HPDE6-E6E7 (cell line): Measurements from ENCODE around the gene LY6G5C.

Experiments used
- DNase-seq: peaks from one replicate; pipeline ENCODE4 v3.0.0; 2011; ENCODE audit warnings: missing footprints; ENCODE audit errors: extremely low spot score

The LY6G5C gene

GRCh38 chr6:31680226-31681134 is at the start of gene LY6G5C:
LY6G5C (minus strand) TSS chr6:31681067; CDS start chr6:31680373, 694 bp downstream.
- peak; percentile 69 for DNase-seq

- DNase-seq = no peak
Observed at GRCh38 chr6:31729979-31730630, 49.2 kb upstream of the LY6G5C start.

- no peak for DNase-seq
Observed at GRCh38 chr6:31729515-31729978, 48.7 kb upstream of the LY6G5C start.

- DNase-seq = no peak
Observed at GRCh38 chr6:31728767-31729514, 48.1 kb upstream of the LY6G5C start, which contains the start of gene DDAH2. DDAH2 (minus strand) TSS chr6:31729299; CDS start chr6:31729161, 138 bp downstream.

- no peak for DNase-seq
Observed at GRCh38 chr6:31727717-31728671, 47.1 kb upstream of the LY6G5C start.

- no peak for DNase-seq
Observed at GRCh38 chr6:31727034-31727716, 46.3 kb upstream of the LY6G5C start.

- DNase-seq = no peak
Observed at GRCh38 chr6:31725502-31726350, 44.9 kb upstream of the LY6G5C start.

GRCh38 chr6:31723980-31724691 is 43.3 kb upstream of the LY6G5C start:
- DNase-seq = no peak

GRCh38 chr6:31723245-31723979 is 42.5 kb upstream of the LY6G5C start, which contains the start of gene MPIG6B:
MPIG6B (plus strand) TSS chr6:31723373; CDS start chr6:31723384, 11 bp downstream.
- DNase-seq = no peak

GRCh38 chr6:31722173-31722572 is 41.3 kb upstream of the LY6G5C start:
- DNase-seq = no peak

GRCh38 chr6:31721351-31722020 is 40.6 kb upstream of the LY6G5C start, which contains the start of gene LY6G6C:
LY6G6C (minus strand) TSS chr6:31721746; CDS start chr6:31721679, 67 bp downstream.
- DNase-seq = no peak

GRCh38 chr6:31720196-31720770 is 39.4 kb upstream of the LY6G5C start:
- no peak for DNase-seq

- DNase-seq = no peak
Observed at GRCh38 chr6:31719001-31719400, 38.1 kb upstream of the LY6G5C start.

GRCh38 chr6:31718265-31718664 is 37.4 kb upstream of the LY6G5C start:
- peak; percentile 90 for DNase-seq

- DNase-seq = no peak
Observed at GRCh38 chr6:31717499-31718222, 36.8 kb upstream of the LY6G5C start.
